MM.1S (cell line): ENCODE results near the gene DNA2.

Source experiments
- DNase-seq: peaks from one replicate; pipeline ENCODE4 v3.0.0-alpha.2; 2015
- H2AFZ ChIP-seq: fragments of 300-600 bp; sonication (generic); 2 replicates; pipeline ENCODE4 v1.6.0; 2016; ENCODE audit warnings: antibody characterized with exemption, low read length
- H3F3A ChIP-seq: fragments of 300-600 bp; sonication (generic); 2 replicates; pipeline ENCODE4 v1.6.1; 2016; ENCODE audit warnings: mild to moderate bottlenecking, antibody characterized with exemption, low read length, moderate library complexity, mixed read lengths; ENCODE audit not compliant: insufficient read depth
- H3K27ac ChIP-seq: fragments of 300-600 bp; sonication (generic); 2 replicates; pipeline ENCODE4 v1.5.1; 2016; ENCODE audit warnings: mild to moderate bottlenecking, low read length
- H3K27me3 ChIP-seq: fragments of 300-600 bp; sonication (generic); replicated peaks from 2 replicates; pipeline ENCODE4 v1.6.0; 2016; ENCODE audit warnings: low read length; ENCODE audit not compliant: insufficient read depth
- H3K36me3 ChIP-seq: fragments of 300-600 bp; sonication (generic); replicated peaks from 2 replicates; pipeline ENCODE4 v1.6.1; 2016; ENCODE audit warnings: mild to moderate bottlenecking, low read length, mixed read lengths; ENCODE audit not compliant: insufficient read depth
- H3K4me1 ChIP-seq: fragments of 300-600 bp; sonication (generic); 2 replicates; pipeline ENCODE4 v1.6.1; 2016; ENCODE audit warnings: low read length, mixed read lengths
- H3K4me2 ChIP-seq: fragments of 300-600 bp; sonication (generic); 2 replicates; pipeline ENCODE4 v1.6.0; 2016; ENCODE audit warnings: low read depth, low read length
- H3K4me3 ChIP-seq: fragments of 300-600 bp; sonication (generic); 2 replicates; pipeline ENCODE4 v1.5.1; 2016; ENCODE audit warnings: low read length, mixed read lengths
- H3K79me2 ChIP-seq: fragments of 300-600 bp; sonication (generic); 2 replicates; pipeline ENCODE4 v1.6.1; 2016; ENCODE audit warnings: mixed run types, low read length, mixed read lengths
- H3K9ac ChIP-seq: fragments of 300-600 bp; sonication (generic); 2 replicates; pipeline ENCODE4 v1.6.1; 2016; ENCODE audit warnings: low read length, mixed read lengths
- H3K9me2 ChIP-seq: fragments of 300-600 bp; sonication (generic); replicated peaks from 2 replicates; pipeline ENCODE4 v1.6.1; 2016; ENCODE audit warnings: mild to moderate bottlenecking, low read length, mixed read lengths; ENCODE audit not compliant: insufficient read depth
- H3K9me3 ChIP-seq: fragments of 300-600 bp; sonication (generic); replicated peaks from 2 replicates; pipeline ENCODE4 v1.6.1; 2016; ENCODE audit warnings: mild to moderate bottlenecking, low read length, mixed read lengths; ENCODE audit not compliant: insufficient read depth
- H4K20me1 ChIP-seq: fragments of 300-600 bp; sonication (generic); 2 replicates; pipeline ENCODE4 v1.6.1; 2016; ENCODE audit warnings: mild to moderate bottlenecking, low read length, moderate library complexity, mixed read lengths; ENCODE audit not compliant: insufficient read depth
- CTCF ChIP-seq: fragments of 300-600 bp; sonication (generic); IDR thresholded peaks from 2 replicates; pipeline ENCODE4 v1.5.1; 2016; ENCODE audit warnings: antibody characterized with exemption, low read length, mixed read lengths
- EZH2 ChIP-seq: fragments of 300-600 bp; sonication (generic); optimal IDR thresholded peaks from 2 replicates; pipeline ENCODE3; 2017; ENCODE audit warnings: low read depth, mild to moderate bottlenecking, antibody characterized with exemption, low read length, mixed read lengths
- EZH2phosphoT487 ChIP-seq: fragments of 300-600 bp; sonication (generic); IDR thresholded peaks from 2 replicates; pipeline ENCODE4 v1.6.1; 2018; ENCODE audit warnings: antibody characterized with exemption, low read length

The DNA2 gene

GRCh38 chr10:68492118-68492517, 20.3 kb upstream of the DNA2 start:
- Histone ChIP-seq H3K79me2 (no peaks in the 10 kb centered on the region), H4K20me1 (no peaks in the 10 kb centered on the region; the same call in 1 of the 2 replicates), H3K36me3 (no peaks in the 10 kb centered on the region), H3K4me3 (no peak overlapping the region), H3K4me1 (no peaks in the 10 kb centered on the region), H3K4me2 (no peak overlapping the region), H3K9me3 (no peaks in the 10 kb centered on the region), H2AFZ (no peak overlapping the region), H3K27me3 (no peaks in the 10 kb centered on the region), H3K9me2 (no peaks in the 10 kb centered on the region), H3F3A (no peaks in the 10 kb centered on the region), H3K27ac (no peak overlapping the region), H3K9ac (no peak overlapping the region)
- DNase-seq = no peak
- no peak for TF ChIP-seq CTCF

GRCh38 chr10:68489919-68490318, 18.1 kb upstream of the DNA2 start:
- Histone ChIP-seq H3F3A (no peaks in the 10 kb centered on the region), H3K9ac (no peak overlapping the region), H3K27ac (no peak overlapping the region), H4K20me1 (no peaks in the 10 kb centered on the region; the same call in 1 of the 2 replicates), H3K9me2 (no peaks in the 10 kb centered on the region), H3K79me2 (no peaks in the 10 kb centered on the region), H3K4me1 (no peaks in the 10 kb centered on the region), H3K4me2 (no peak overlapping the region), H3K4me3 (no peak overlapping the region), H3K36me3 (no peaks in the 10 kb centered on the region), H3K27me3 (no peaks in the 10 kb centered on the region), H3K9me3 (no peaks in the 10 kb centered on the region), H2AFZ (no peak overlapping the region)
- TF ChIP-seq EZH2phosphoT487 (no peak), CTCF (no peak), EZH2 (no peak)
- DNase-seq = no peak

GRCh38 chr10:68474021-68474420, 2.2 kb upstream of the DNA2 start:
- Histone ChIP-seq H3K9me2 (no peaks in the 10 kb centered on the region), H3K4me3 (no peak overlapping the region), H3K9ac (no peak overlapping the region), H3K27me3 (no peaks in the 10 kb centered on the region), H3K9me3 (no peaks in the 10 kb centered on the region), H4K20me1 (no peaks in the 10 kb centered on the region), H2AFZ (no peak overlapping the region), H3K4me2 (no peak overlapping the region), H3F3A (peaks cover 9% of the 10 kb centered on the region; the same call in 1 of the 2 replicates), H3K27ac (no peak overlapping the region), H3K79me2 (peaks cover 28% of the 10 kb centered on the region), H3K4me1 (peaks cover 5% of the 10 kb centered on the region; the same call in 1 of the 2 replicates), H3K36me3 (no peaks in the 10 kb centered on the region)
- TF ChIP-seq EZH2phosphoT487 = no peak
- TF ChIP-seq EZH2 = no peak
- no peak for TF ChIP-seq CTCF
- no peak for DNase-seq
